ENCODE data around the gene PRDM11. TPM values are rescaled to one million over a fixed set of nuclear protein-coding genes. Genes with fewer than 3 reads are reported as not detected.
A peak's percentile ranks its signal among the peaks of the same experiment; 100 is the strongest.

The PRDM11 gene
- total RNA-seq, 2 donors from 2014 or later: 1.2 to 2.0 TPM

DNA sequence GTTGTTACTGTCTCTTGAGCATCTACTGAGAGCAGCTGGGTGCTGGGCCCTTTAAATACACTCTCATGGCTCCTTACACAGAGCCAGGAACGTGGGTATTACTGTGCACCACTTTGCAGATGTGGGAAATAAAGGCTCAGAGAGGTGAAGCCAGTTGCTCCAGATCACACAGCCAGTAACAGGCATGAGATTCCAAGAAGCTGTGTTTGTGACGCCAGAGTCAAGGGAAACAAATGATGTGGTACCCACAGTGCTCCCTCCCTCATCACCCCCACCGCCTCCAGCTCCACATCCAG, 1.4 kb upstream of the PRDM11 start:
- H3K36me3 Mint-ChIP-seq (ENCODE audit: insufficient read depth in 2 of 2): peaks cover under 1 to 4% of the 10 kb centered on the region in 2 donors
- peaks cover 41% of the 10 kb centered on the region for H3K4me1 Mint-ChIP-seq (ENCODE audit: low read depth)
- no peak overlapping the region for H3K27ac Mint-ChIP-seq
- H3K4me3 Mint-ChIP-seq: peak overlapping the region; percentile 92
- H3K9me3 Mint-ChIP-seq: peaks cover 0 to under 1% of the 10 kb centered on the region in 2 donors
- DNase-seq (no peak), ATAC-seq (replicated peaks in 1 of 2) (no peak)
- peaks cover 39% of the 10 kb centered on the region for H3K27me3 Mint-ChIP-seq (ENCODE audit: low read depth)

DNA sequence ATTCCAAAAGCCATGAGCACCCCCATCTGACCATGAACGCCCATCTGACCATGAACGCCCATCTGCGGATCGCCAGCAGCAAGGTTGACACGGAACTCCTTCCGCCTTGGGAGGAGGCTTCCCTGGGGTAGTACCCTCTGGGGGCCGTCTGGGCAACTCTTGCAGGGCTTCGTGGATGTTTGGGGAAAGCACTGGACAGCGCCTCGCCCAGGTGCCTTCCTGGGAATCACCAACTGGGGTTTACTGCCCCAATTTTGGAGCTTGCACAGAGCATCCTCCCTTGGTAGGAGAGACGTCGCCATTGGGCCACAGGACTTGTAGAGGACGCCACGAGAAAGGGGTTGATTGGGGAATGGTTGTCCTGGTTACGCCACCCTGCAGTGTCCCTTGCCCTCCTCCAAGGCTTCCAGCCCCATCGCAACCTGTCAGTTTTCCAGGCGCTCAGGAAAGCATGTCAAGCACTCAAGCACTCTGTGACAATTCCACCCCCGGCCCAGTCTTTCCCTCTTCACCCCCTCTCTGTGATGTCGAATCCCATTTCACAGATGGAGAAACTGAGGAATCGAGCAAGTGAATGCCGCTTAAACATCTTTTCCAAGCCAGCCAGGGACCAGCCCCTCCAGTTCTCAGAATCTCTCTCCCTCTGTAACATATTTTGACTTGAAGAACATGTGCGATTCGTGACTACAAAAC, 914 bp upstream of the PRDM11 start:
- ATAC-seq (replicated peaks in 1 of 2): no peak
- H3K4me1 Mint-ChIP-seq (ENCODE audit: low read depth): peaks cover 39% of the 10 kb centered on the region
- peaks cover 0 to 3% of the 10 kb centered on the region in 2 donors for H3K9me3 Mint-ChIP-seq
- peak overlapping the region; percentile 92 for H3K4me3 Mint-ChIP-seq
- DNase-seq: no peak
- H3K36me3 Mint-ChIP-seq (ENCODE audit: insufficient read depth in 2 of 2): peaks cover 2 to 6% of the 10 kb centered on the region in 2 donors
- peaks cover 34% of the 10 kb centered on the region for H3K27me3 Mint-ChIP-seq (ENCODE audit: low read depth)
- H3K27ac Mint-ChIP-seq: peak overlapping the region; percentile 33

DNA sequence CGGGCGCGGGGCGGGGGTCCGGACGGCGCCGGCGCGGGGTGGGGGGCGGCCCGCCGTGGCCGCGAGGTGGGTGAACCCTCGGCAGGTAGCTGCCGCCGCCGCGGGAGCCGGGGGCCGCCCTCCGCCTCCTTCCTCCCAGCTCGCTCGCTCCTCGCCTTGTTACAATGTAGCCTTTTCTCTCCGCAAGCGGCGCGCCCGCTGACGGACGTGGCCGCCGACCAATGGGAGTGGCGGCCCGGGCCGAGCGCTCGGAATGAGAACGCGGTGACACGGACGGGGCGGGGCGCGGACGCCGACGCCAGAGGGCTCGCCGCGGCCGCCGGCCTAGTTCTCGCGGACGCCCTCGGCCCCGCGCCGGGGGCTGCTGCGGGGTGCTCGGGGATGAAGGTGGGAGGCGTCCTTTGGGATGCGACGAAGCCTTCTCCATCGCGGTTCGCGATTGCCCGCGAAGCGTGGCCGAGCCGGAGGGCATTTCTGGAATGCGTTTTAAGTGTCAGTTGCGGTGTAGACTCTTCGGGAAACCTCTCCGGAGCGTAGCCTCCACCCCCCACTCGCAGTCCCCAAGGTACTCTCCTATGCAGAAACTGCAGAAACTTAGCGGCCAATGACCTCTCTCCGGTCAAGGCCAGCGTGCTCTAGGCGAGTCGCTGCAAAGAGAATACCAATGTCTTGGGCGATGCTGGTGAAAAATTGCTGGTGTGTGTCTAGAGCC, 734 bp downstream of the PRDM11 start:
- Mint-ChIP-seq H3K27me3 (ENCODE audit: low read depth) (peaks cover 28% of the 10 kb centered on the region), H3K4me3 (peak overlapping the region; percentile 87 to 90), H3K36me3 (ENCODE audit: insufficient read depth in 2 of 2) (peaks cover 2 to 6% of the 10 kb centered on the region in 2 donors), H3K9me3 (peaks cover 0 to 3% of the 10 kb centered on the region in 2 donors), H3K4me1 (ENCODE audit: low read depth) (peaks cover 22% of the 10 kb centered on the region), H3K27ac (peak overlapping the region; percentile 56)
- ATAC-seq (replicated peaks in 1 of 2) (peak; percentile 98), DNase-seq (peak; percentile 95 to 96)

DNA sequence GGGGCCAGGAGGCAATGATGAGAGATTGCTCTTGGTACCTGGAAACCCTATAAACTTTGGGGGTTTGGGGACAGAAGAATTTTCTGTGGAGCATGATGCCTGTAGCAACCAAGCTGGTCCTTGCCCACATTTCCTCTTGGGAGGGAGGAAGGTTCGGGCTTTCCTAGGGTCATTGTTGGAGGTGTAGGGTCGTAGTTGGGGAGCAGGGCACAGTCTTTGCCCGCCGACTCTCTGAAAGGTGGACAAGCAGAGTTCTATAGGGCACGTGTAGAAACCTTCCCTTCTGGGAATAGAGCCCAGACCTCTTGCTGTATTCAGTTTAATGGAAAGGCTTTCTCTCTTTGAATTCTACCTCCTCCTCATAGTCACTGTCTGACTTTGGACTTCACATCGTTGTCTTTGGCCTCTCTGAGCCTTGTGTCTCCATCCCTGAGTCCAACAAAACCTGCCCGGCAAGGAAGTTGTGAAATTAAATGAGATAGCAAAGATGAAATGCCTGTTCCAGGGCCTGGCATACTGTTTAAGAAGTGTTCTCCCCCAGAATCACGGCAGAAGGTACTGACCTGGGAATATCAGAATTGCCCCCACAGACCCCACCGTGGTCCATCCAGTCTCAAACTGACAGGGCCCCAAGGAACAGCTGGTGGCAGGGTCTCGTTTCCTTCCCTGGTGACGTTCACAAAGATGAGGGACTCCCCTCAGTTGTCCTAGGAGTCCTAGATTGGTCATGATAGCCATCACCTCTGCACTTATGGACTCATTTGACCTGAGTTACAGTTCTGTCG, 1.6 kb downstream of the PRDM11 start:
- H3K4me1 Mint-ChIP-seq (ENCODE audit: low read depth): peaks cover 20% of the 10 kb centered on the region
- H3K9me3 Mint-ChIP-seq: peaks cover 0 to 3% of the 10 kb centered on the region in 2 donors
- DNase-seq: no peak
- H3K36me3 Mint-ChIP-seq (ENCODE audit: insufficient read depth in 2 of 2): peaks cover 2 to 6% of the 10 kb centered on the region in 2 donors
- no peak for ATAC-seq (replicated peaks in 1 of 2)
- H3K27ac Mint-ChIP-seq: no peak overlapping the region
- H3K27me3 Mint-ChIP-seq (ENCODE audit: low read depth): peaks cover 25% of the 10 kb centered on the region
- peak overlapping the region; percentile 87 to 90 for H3K4me3 Mint-ChIP-seq

DNA sequence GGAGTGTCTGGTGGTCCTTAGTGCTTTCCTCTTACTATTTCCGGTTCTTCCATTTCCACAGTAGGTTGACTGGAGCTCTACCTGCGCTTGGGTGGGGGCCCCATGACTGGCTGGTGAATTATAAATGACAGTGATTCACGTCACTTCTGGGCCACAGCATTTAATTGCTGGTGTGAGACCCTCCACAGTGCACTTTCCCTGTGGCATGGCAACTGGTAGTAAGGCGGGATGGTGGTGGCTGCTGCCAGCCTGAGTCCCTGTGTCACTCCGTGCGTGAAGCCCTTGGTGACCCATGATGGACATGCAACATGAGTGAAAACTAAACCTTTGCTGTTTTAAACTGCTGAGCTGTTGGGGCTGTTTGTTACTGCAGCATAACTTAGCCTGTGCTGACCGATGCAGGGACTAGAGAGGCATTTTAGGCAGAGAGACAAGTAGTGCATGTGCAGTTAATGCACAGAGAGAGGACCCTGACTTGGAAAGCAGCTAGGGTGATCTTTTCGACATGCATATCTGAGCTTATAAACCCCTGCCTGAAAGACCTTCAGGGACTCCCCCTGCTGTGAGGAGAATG, 3.1 kb downstream of the PRDM11 start:
- Mint-ChIP-seq H3K9me3 (peaks cover 0 to 3% of the 10 kb centered on the region in 2 donors), H3K4me1 (ENCODE audit: low read depth) (peaks cover 20% of the 10 kb centered on the region), H3K27me3 (ENCODE audit: low read depth) (peaks cover 14% of the 10 kb centered on the region), H3K36me3 (ENCODE audit: insufficient read depth in 2 of 2) (peaks cover 2 to 6% of the 10 kb centered on the region in 2 donors), H3K27ac (no peak overlapping the region), H3K4me3 (no peak overlapping the region)
- ATAC-seq (replicated peaks in 1 of 2): no peak
- no peak for DNase-seq

DNA sequence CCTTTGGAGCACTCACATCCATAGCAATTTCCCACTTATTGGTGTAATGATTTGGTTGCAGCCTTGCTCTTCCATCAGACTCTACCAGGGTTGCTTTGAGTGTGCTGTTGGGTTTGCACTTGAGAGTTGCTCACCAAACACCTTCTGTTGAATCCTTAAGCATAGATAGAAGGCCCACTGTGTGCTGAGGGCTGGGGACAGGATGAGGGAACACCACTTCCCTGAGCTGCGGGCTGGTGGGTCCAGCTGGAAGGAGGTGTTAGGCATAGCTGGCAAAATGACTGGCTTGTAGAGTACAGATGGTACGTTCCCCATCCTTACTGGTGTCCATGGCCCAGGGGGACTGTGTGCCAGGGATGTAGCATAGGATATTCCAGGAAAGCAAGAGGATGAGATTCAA, 3.9 kb downstream of the PRDM11 start:
- Mint-ChIP-seq H3K4me3 (no peak overlapping the region), H3K4me1 (ENCODE audit: low read depth) (peaks cover 19% of the 10 kb centered on the region), H3K36me3 (ENCODE audit: insufficient read depth in 2 of 2) (peaks cover 2 to 6% of the 10 kb centered on the region in 2 donors), H3K27me3 (ENCODE audit: low read depth) (peaks cover 10% of the 10 kb centered on the region), H3K27ac (no peak overlapping the region), H3K9me3 (peaks cover 0 to 3% of the 10 kb centered on the region in 2 donors)
- no peak for ATAC-seq (replicated peaks in 1 of 2)
- no peak for DNase-seq

DNA sequence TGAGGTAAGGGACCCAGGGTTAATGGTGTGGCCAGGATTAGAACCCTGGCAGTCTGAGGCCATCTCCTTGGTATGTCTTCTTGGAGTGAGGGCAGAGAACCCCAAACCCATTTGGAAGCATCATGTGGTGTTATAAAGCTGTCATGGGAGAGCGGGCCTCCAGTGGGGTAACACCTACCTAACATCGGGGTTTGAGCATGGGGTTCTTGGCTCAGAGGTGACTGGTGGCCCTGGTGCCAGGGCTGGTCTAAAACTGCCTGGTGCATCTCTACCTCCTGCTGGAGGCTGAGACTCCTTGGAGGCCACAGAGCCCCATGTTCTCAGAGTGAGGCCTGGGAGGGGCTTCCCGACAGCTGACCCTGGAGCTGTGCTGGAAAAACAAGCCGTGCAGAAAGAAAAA, 4.5 kb downstream of the PRDM11 start:
- peaks cover 0 to 3% of the 10 kb centered on the region in 2 donors for H3K9me3 Mint-ChIP-seq

DNA sequence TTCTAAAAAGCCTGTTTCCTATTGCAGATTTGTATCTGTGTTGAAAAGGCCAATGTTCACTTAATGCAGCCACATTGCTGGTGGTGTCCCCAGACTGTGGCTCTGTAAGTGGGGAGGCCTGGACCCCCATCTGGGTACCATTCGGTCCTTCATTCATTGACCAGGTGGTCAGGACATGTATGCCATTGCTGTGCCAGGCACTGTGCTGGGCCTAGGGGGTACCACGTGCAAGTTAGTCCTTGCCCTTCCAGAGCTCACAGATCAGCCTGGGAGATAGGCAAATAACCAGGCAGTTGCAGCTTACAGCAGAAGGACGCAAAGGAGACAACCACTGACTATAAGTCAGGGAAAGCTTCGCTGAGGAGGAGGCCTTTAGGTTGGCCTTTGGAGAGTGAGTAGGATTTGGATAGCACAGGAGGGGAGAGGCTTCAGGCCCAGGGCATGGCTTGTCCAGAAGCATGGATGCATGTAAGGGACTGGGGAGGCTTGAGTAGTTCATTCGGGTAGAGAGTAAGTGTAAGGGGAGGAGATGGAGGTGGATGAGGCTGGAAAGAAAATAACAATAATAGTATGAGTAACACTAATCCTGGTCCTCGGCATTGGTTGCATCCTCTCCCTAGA, 5.0 kb downstream of the PRDM11 start:
- Mint-ChIP-seq H3K36me3 (ENCODE audit: insufficient read depth in 2 of 2) (peaks cover 2 to 6% of the 10 kb centered on the region in 2 donors), H3K4me1 (ENCODE audit: low read depth) (peaks cover 13% of the 10 kb centered on the region), H3K27me3 (ENCODE audit: low read depth) (no peaks in the 10 kb centered on the region), H3K27ac (no peak overlapping the region), H3K4me3 (no peak overlapping the region), H3K9me3 (peaks cover 0 to 3% of the 10 kb centered on the region in 2 donors)
- no peak for ATAC-seq (replicated peaks in 1 of 2)
- no peak for DNase-seq

More for the DNA sequence above, 4.5 kb downstream of the PRDM11 start:
- H3K36me3 Mint-ChIP-seq (ENCODE audit: insufficient read depth in 2 of 2): peaks cover 2 to 6% of the 10 kb centered on the region in 2 donors
- ATAC-seq (replicated peaks in 1 of 2) (no peak), DNase-seq (no peak)
- H3K4me3 Mint-ChIP-seq: no peak overlapping the region
- peaks cover 3% of the 10 kb centered on the region for H3K27me3 Mint-ChIP-seq (ENCODE audit: low read depth)
- H3K4me1 Mint-ChIP-seq (ENCODE audit: low read depth): peaks cover 12% of the 10 kb centered on the region
- H3K27ac Mint-ChIP-seq: no peak overlapping the region

DNA sequence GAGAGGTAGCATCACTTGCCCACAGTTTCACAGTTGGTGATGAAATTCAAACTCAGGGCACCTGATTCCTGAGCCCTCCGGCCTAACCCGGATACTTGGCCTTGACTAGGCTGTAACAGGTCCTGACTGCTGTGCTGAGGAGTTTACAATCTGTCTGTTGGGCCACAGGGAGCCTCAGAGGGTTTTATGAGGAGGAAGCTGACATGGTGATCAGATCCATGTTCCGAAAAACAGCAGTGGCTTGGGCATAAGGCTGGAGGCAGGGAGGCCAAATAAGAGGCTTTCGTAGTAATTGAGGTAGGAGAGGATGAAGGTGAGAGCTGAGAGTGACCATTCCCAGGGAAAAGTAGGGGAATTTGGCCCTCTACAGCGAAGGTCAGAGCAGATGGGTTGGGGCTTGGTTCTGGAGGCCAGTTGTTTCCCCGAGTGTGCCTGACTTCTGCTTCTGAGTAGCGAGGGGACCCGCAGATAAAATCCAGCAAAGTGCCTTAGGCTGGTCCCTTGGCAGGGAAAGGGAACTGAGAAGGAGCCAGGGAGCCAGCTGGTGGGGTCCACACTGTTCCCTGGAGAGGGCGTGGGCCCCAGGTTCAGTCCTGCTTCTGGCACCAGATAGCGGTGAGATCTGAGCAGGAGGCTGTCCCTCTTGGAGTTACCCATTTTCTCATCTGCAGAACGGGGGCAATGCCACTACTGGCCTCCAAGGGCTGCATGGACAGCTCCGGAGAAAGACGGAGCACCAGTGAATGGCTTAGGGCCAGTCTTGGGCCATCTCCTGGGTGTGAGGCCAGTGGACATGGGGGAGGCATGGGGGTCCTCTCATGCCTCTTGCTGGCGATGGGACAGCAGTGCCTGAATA, 6.5 kb downstream of the PRDM11 start:
- H3K4me1 Mint-ChIP-seq (ENCODE audit: low read depth): peaks cover 18% of the 10 kb centered on the region
- peaks cover 0 to 3% of the 10 kb centered on the region in 2 donors for H3K9me3 Mint-ChIP-seq
- no peaks in the 10 kb centered on the region for H3K27me3 Mint-ChIP-seq (ENCODE audit: low read depth)
- no peak overlapping the region for H3K4me3 Mint-ChIP-seq
- H3K36me3 Mint-ChIP-seq (ENCODE audit: insufficient read depth in 2 of 2): peaks cover 2 to 6% of the 10 kb centered on the region in 2 donors
- H3K27ac Mint-ChIP-seq: no peak overlapping the region
- DNase-seq: no peak
- ATAC-seq (replicated peaks in 1 of 2): no peak

DNA sequence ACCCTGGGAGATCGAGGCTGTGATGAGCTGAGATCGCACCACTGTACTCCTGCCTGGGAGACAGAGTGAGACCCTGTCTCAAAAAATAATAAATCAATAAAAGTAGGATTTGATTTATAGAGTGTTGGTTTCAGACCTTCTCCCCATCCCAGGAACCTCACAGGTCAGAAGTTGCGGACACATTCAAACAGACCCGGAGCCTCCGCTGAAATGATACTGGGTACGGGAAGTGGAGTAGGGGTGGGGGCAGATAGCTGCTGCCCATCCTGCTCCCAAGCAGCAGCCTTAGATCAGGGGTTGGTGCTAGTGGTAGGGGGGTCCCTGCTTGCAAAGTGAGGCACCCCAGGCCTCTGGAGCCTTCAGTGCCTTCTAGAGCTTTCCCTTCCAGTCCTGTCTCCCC, 7.8 kb downstream of the PRDM11 start:
- no peak for DNase-seq
- H3K4me1 Mint-ChIP-seq (ENCODE audit: low read depth): peaks cover 8% of the 10 kb centered on the region
- H3K4me3 Mint-ChIP-seq: no peak overlapping the region
- no peak for ATAC-seq (replicated peaks in 1 of 2)
- H3K9me3 Mint-ChIP-seq: peaks cover 0 to 3% of the 10 kb centered on the region in 2 donors
- H3K27me3 Mint-ChIP-seq (ENCODE audit: low read depth): no peaks in the 10 kb centered on the region
- H3K36me3 Mint-ChIP-seq (ENCODE audit: insufficient read depth in 2 of 2): peaks cover 2% of the 10 kb centered on the region in 2 donors
- no peak overlapping the region for H3K27ac Mint-ChIP-seq

DNA sequence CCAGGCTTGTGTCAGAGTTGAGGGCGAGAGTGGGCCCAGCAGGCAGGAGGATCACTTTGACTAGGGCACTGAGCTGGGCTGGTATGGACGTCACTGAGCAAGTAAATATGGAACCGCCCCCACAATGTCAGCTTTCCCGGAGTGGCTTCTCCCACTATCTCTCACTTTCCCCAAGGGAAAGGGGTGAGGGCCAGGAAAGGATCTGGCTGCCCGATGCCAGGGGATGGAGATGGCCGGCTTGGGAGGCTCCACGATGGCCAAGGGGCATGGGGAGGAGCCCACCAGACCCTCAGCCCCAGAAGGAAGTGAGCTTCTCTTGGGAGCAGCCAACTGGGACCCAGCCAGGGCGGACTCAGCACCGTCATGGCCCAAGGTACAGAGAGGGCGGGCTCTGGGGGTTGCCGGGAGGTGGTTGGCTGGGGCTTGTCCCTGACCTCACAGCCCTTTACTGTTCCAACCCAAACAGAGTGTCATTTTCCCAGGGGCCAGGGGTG, 8.7 kb downstream of the PRDM11 start:
- Mint-ChIP-seq H3K36me3 (ENCODE audit: insufficient read depth in 2 of 2) (peaks cover under 1% of the 10 kb centered on the region in 2 donors), H3K9me3 (peaks cover 0 to under 1% of the 10 kb centered on the region in 2 donors), H3K27me3 (ENCODE audit: low read depth) (no peaks in the 10 kb centered on the region), H3K27ac (no peak overlapping the region), H3K4me1 (ENCODE audit: low read depth) (peaks cover 8% of the 10 kb centered on the region), H3K4me3 (no peak overlapping the region)
- no peak for DNase-seq
- no peak for ATAC-seq (replicated peaks in 1 of 2)
